GM18526 (cell line): ENCODE results near the gene TAF11.

Experiments used
- POLR2A ChIP-seq: IDR thresholded peaks from 3 replicates; pipeline ENCODE4 v1.6.1; 2011; ENCODE audit not compliant: insufficient read length; ENCODE audit errors: extremely low read depth

TAF11 gene

DNA sequence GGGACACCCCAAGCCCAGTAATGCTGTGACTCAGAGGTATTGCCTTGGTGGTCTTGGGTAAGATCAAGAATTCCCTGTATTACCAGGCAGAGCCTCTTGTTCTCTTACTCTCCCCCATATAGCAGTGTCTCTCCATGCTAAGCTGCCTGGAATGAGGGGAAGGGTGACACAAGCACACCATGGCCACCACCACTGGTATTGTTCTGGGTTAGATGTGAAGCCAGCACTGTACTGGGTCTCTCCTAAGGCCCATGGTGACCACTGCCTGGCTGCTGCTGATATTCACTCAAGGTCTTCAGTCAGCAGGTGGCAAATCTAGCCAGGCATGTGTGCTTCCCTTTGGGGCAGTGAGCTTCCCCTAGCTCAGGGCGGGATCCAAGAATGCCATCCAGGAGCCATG, 36.5 kb downstream of the TAF11 start:
- no peak for TF ChIP-seq POLR2A

DNA sequence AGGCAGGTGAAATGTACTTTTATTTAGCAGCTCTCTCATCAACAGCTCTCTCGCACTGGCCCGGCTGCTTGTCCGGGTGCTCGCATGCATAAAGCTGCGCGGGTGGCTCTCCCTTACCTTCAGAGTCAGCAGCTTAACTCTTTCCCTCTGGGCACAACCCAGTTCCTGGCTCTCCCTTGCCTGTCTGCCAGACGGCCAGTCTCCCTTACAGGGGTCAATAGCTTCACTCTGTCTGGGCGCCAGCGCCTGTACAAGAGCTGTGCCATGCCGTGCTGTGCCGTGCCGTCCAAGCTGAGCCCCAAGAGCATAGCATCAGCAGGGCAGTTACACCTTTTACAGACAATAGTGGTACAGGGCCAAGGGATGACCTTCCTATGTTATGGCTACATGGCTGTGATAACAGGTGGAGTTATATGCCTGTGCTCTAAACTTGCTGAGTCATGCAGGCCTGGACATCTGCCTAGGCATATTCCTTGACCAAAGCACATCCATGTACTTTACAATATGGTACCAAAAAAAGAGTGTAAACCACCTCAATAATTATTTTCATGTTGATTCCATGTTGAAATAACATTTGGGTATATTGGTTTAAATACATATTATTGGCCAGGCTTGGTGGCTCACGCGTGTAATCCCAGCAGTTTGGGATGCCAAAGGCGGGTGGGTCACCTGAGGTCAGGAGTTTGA, 48.0 kb downstream of the TAF11 start:
- TF ChIP-seq POLR2A, result no peak

DNA sequence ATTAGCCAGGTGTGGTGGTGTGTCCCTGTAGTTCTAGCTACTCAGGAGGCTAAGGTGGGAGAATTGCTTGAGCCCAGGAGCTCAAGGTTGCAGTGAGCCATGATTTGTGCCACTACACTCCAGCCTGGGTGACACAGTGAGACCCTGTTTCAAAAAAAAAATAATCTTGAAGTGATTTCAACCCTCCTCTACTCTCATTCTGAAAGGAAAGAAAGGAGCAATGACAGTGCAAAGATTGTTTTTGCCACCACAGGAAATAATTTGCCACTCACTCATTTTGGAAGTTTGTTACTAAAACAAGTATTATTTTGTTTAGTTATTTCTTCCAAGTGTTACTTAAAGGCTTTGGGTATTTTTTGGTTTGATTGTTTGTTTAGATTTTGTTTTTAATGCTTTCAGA, 50.3 kb downstream of the TAF11 start:
- no peak for TF ChIP-seq POLR2A

DNA sequence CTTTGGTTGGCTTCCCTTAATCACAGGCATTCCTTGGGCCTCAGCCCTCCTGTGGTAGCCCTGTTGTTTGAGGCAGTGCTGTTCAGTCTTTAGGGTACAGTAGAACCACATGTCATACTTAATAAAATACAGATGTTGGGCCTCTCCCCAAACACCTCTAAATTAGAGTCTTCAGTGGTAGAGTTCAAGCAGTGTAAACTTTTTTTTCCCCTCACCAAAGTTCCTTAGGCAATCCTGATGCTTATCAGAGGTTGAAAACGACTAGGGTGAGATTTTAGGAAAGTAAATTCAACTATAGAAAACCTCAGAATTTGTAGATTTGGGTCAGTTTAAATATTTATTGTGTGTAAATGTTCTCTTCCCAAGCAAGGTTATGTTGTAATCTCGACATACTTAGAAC, 51.4 kb downstream of the TAF11 start:
- TF ChIP-seq POLR2A, result no peak

DNA sequence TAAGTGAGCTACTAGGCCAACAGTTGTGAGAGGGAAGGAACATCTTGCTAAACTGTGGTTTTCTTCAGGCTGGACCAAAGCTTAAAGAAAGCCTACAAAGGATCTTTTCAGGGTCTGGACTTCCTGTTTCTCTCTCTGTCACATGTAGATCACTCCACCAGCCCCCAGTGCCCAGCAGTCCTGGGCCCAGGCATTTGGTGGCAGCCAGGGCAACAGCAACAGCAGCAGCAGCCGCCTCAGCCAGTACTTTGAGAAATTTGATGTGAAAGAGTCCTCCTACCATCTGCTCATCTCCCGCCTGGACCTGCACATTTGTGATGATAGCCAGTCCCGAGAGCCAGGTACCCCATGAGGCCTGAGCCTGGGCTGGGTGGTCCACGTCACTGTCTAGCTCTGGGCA, 51.8 kb downstream of the TAF11 start:
- no peak for TF ChIP-seq POLR2A

DNA sequence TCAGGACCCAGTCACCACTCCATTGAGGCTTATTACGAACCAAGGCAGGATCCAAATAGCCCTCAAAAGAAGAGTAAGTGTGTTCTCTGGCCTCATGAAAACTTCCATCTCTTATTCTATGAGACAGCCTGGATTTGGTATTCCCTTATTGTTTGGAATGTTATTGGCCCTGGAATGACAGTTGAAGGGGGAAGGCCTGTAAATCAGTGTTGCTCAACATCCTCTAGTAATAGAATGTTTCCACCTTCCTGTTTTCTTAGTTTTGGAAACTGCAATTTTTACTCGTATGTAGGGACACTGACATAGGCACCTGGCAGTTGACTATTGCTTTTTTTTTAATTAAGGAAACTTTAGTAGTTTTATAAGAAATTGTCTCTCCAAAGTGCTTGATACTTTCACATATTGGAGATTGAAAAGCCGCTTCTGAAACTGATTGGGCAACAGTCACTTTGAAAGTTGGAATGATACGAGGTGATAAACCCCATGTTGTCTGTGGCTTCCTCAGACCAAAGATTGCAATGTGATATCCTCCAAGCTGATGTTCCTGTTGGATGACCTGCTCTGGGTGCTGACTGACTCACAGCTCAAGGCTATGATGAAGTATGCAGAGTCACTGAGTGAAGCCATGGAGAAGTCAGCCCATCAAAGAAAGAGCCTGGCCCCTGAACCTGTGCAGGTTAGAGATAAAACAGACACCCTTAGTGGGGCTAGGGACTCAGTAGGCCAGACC, 52.9 kb downstream of the TAF11 start:
- TF ChIP-seq POLR2A, result no peak

DNA sequence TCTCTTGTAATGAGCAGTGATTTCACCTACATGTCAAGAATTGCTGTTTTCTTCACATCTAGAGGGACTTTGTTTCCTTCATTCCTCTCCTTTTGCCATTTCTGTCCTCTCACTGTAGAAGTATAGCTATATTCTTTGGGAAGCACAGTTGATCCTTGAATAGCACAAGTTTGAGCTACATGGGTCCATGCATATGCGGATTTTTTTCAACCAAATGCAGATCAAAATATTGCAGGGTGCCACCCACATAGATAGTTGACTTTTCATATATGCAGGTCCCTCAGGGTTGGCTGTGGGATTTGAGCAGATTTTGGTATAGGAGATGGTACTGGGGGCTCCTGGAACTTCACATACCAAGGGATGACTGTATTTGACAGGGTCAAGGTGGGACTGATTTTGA, 54.9 kb downstream of the TAF11 start:
- TF ChIP-seq POLR2A, result no peak

DNA sequence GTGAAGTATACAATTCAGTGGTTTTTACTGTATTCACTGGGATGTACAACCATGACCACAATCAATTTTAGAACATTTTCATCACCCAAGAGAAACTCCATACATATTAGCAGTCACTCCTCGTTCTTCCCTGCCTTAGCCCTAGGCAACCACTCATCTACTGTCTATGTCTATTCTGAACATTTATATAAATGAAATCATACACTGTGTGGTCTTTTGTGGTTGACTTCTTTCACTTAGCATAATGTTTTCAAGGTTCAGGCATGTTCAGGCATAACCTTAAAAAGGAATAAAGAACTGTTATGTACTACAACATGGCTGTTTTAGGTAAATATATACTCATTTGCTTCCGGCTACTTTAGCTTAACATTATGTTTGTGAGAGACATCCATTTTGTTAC, 58.7 kb downstream of the TAF11 start:
- no peak for TF ChIP-seq POLR2A
